HepG2 (cell line): ENCODE results near the gene CDK10. TPM values are rescaled to one million over a fixed set of nuclear protein-coding genes. Genes with fewer than 3 reads are reported as not detected.
A peak's percentile ranks its signal among the peaks of the same experiment; 100 is the strongest.

Source experiments
- CHCHD3 ChIP-seq: sonication (generic); formaldehyde crosslinking; IDR thresholded peaks from 2 replicates; pipeline ENCODE4 v1.8.0; 2022; ENCODE audit warnings: mild to moderate bottlenecking, missing genetic modification reagents, moderate library complexity
- GFI1 ChIP-seq: sonication (generic); formaldehyde crosslinking; IDR thresholded peaks from 2 replicates; pipeline ENCODE4 v1.5.0; 2020; ENCODE audit warnings: missing genetic modification reagents, mild to moderate bottlenecking, borderline replicate concordance
- GLMP ChIP-seq: sonication (generic); formaldehyde crosslinking; IDR thresholded peaks from 2 replicates; pipeline ENCODE4 v1.9.0; 2021; ENCODE audit warnings: missing genetic modification reagents, mild to moderate bottlenecking, borderline replicate concordance
- HIVEP1 ChIP-seq: sonication (generic); formaldehyde crosslinking; IDR thresholded peaks from 2 replicates; pipeline ENCODE4 v1.4.0; 2020; ENCODE audit warnings: mild to moderate bottlenecking, missing genetic modification reagents
- JUND ChIP-seq: sonication (generic); formaldehyde crosslinking; IDR thresholded peaks from 2 replicates; pipeline ENCODE4 v1.8.0; 2022; ENCODE audit warnings: mild to moderate bottlenecking, missing genetic modification reagents
- KMT2B ChIP-seq: IDR thresholded peaks from 2 replicates; pipeline ENCODE4 v1.6.1; 2016; ENCODE audit warnings: missing genetic modification reagents, missing compliant biosample characterization
- NR2F6 ChIP-seq, 2 experiments: IDR thresholded peaks; 2 replicates each; pipeline ENCODE4 v1.6.1; 2016; ENCODE audit warnings: antibody characterized with exemption in 1 of 2, mild to moderate bottlenecking in 1 of 2
- PAXIP1 ChIP-seq: sonication (generic); formaldehyde crosslinking; conservative IDR thresholded peaks from 2 replicates; pipeline ENCODE4 v1.4.0; 2020; ENCODE audit warnings: mild to moderate bottlenecking, missing genetic modification reagents, moderate library complexity
- POGK ChIP-seq: sonication (generic); formaldehyde crosslinking; conservative IDR thresholded peaks from 2 replicates; pipeline ENCODE4 v1.8.0; 2022; ENCODE audit warnings: mild to moderate bottlenecking, moderate library complexity, missing genetic modification reagents
- STAT6 ChIP-seq: sonication (generic); formaldehyde crosslinking; IDR thresholded peaks from 2 replicates; pipeline ENCODE4 v1.4.0; 2020; ENCODE audit warnings: missing genetic modification reagents, mild to moderate bottlenecking, borderline replicate concordance
- SUZ12 ChIP-seq: fragments of 150-350 bp; IDR thresholded peaks from 2 replicates; pipeline ENCODE4 v1.6.1; 2014; ENCODE audit warnings: low read depth, low read length
- TBX3 ChIP-seq: fragments of 450-650 bp; IDR thresholded peaks from 2 replicates; pipeline ENCODE4 v1.6.1; 2017; ENCODE audit warnings: antibody characterized with exemption, mild to moderate bottlenecking, inconsistent platforms, borderline replicate concordance
- ZC3H4 ChIP-seq: sonication (generic); formaldehyde crosslinking; IDR thresholded peaks from 2 replicates; pipeline ENCODE4 v1.4.0; 2020; ENCODE audit warnings: missing genetic modification reagents, borderline replicate concordance
- ZFY ChIP-seq: sonication (generic); formaldehyde crosslinking; IDR thresholded peaks from 2 replicates; pipeline ENCODE4 v1.4.0; 2020; ENCODE audit warnings: missing genetic modification reagents
- ZNF432 ChIP-seq: sonication (generic); formaldehyde crosslinking; IDR thresholded peaks from 2 replicates; pipeline ENCODE4 v1.5.0; 2020; ENCODE audit warnings: missing genetic modification reagents, mild to moderate bottlenecking, borderline replicate concordance
- ZNF766 ChIP-seq: sonication (generic); formaldehyde crosslinking; IDR thresholded peaks from 2 replicates; pipeline ENCODE4 v1.5.0; 2020; ENCODE audit warnings: missing genetic modification reagents, borderline replicate concordance
- ZUFSP ChIP-seq: sonication (generic); formaldehyde crosslinking; IDR thresholded peaks from 2 replicates; pipeline ENCODE4 v1.9.0; 2021; ENCODE audit warnings: missing genetic modification reagents, mild to moderate bottlenecking, borderline replicate concordance
- polyA plus RNA-seq, 8 experiments: library from polyadenylated mRNA; depleted of rRNA in 3 of 8; stranded (reverse) in 7 of 8; unstranded in 1 of 8; fragments of >200 nt; fragmentation: Illumina TruSeq in 4 of 8; extraction: Trizol in 4 of 8; gene quantifications; 2 replicates each; pipeline versions ENCODE4 v1.2.1 to v1.2.3, GENCODE V29; 2011 to 2016; ENCODE audit warnings: low read depth in 4 of 8, missing spikeins in 1 of 8, mixed read lengths in 1 of 8; ENCODE audit not compliant: insufficient read depth in 1 of 8
- total RNA-seq, 5 experiments: library from RNA; depleted of rRNA; stranded (reverse); fragments of >200 nt; fragmentation: Illumina TruSeq; extraction: Trizol; gene quantifications; 2 replicates each; pipeline ENCODE4 v1.2.3, GENCODE V29; 2016; ENCODE audit warnings: low read depth in 1 of 5

CDK10 gene
- total and polyA plus RNA-seq, 2 of the 13 experiments (the other 11 are each of a cell fraction or from before 2014, with no cell fraction given): 2.5 to 3.9 TPM

- TF ChIP-seq ZUFSP (CRISPR knock-in tag) (no peak), CHCHD3 (no peak), HIVEP1 (CRISPR knock-in tag) (no peak), STAT6 (CRISPR knock-in tag) (no peak; the same call in 1 of the 2 replicates), GFI1 (no peak; the same call in 1 of the 2 replicates), JUND (CRISPR knock-in tag) (no peak), POGK (CRISPR knock-in tag) (no peak), TBX3 (peak; percentile 51), ZFY (CRISPR knock-in tag) (no peak), SUZ12 (no peak), NR2F6 (IDR thresholded peaks at IDR 0.05) (peak; percentile 83), NR2F6 (CRISPR knock-in tag; IDR thresholded peaks at IDR 0.05) (peak; percentile 96), GLMP (CRISPR knock-in tag) (no peak), KMT2B (no peak), ZNF766 (CRISPR knock-in tag) (no peak), PAXIP1 (CRISPR knock-in tag) (peak; percentile 79), ZNF432 (no peak), ZC3H4 (no peak)
These were observed 7.7 kb downstream of the CDK10 start (continued) for GRCh38 chr16:89693931-89694783.
